ENCODE results near the gene HBG1. TPM values are rescaled to one million over a fixed set of nuclear protein-coding genes. Genes with fewer than 3 reads are reported as not detected.

Gene HBG1
- polyA plus RNA-seq, 3 donors = not detected

DNA sequence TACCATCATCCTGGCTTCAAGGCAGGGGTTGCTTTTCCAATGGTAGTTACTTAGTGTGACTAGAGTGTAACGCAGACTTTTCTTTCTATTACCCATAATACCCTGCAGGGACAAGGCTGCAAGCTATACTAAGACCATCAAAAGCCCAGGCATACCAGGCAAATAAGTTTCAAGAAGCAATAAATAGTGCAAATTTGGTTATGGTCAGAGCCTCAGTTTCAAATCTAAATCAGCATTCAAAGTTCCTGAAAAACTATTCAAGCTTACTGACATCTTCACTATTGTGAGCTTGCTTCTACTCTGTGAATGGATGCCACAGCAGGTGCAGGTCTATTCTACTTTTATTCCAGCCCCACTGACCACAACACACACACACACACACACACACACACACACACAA is 20.3 kb downstream of the HBG1 start:
- Histone ChIP-seq H3K27ac (ENCODE audit: low read depth in 1 of 2, low read length in 2 of 2) (no peak overlapping the region), H3K79me2 (ENCODE audit: insufficient read depth, low read length) (no peaks in the 10 kb centered on the region), H3K4me3 (replicated peaks in 1 of 3; ENCODE audit: low read depth in 2 of 3, low read length in 3 of 3) (no peak overlapping the region), H3K9ac (ENCODE audit: insufficient read depth, low read length, poor library complexity, severe bottlenecking) (no peak overlapping the region), H2AFZ (ENCODE audit: insufficient read depth, low read depth, low read length, poor library complexity, severe bottlenecking) (no peak overlapping the region), H3K9me3 (replicated peaks in 1 of 2; ENCODE audit: control insufficient read depth in 1 of 2, insufficient read depth in 1 of 2, low read length in 2 of 2) (no peaks in the 10 kb centered on the region), H3K4me1 (ENCODE audit: control insufficient read depth in 1 of 2, insufficient read depth in 2 of 2, low read length in 2 of 2) (no peaks in the 10 kb centered on the region), H3K4me2 (replicated peaks; ENCODE audit: extremely low read depth, low read length, poor library complexity, severe bottlenecking) (no peak overlapping the region), H3K36me3 (replicated peaks in 1 of 2; ENCODE audit: control insufficient read depth in 1 of 2, insufficient read depth in 2 of 2, low read length in 2 of 2) (no peaks in the 10 kb centered on the region), H3K27me3 (ENCODE audit: control insufficient read depth in 2 of 2, insufficient read depth in 2 of 2, low read length in 2 of 2) (no peaks in the 10 kb centered on the region), H4K20me1 (ENCODE audit: insufficient read depth, low read length) (no peaks in the 10 kb centered on the region)
- H3K9me3 Mint-ChIP-seq = peaks cover 0 to 1% (median 0%) of the 10 kb centered on the region in 7 donors
- WGBS (ENCODE audit: insufficient coverage) = no CpG with 5 or more reads among the region's 1 CpG
- no peak overlapping the region for H3K4me3 Mint-ChIP-seq
- no peaks in the 10 kb centered on the region for H3K36me3 Mint-ChIP-seq
- H3K4me1 Mint-ChIP-seq = peaks cover 4% of the 10 kb centered on the region
- intact Hi-C loops (cut with micrococcal nuclease) = no loop called here
- TF ChIP-seq CTCF (IDR thresholded peaks at IDR 0.05) = no peak
- no peak overlapping the region for H3K27ac Mint-ChIP-seq
- H3K27me3 Mint-ChIP-seq (ENCODE audit: low read depth in 3 of 3) = peaks cover 0 to 1% (median 0%) of the 10 kb centered on the region in 3 donors
- DNase-seq = no peak

GRCh38 chr11:5228124-5228523 is 21.5 kb downstream of the HBG1 start:
- no peaks in the 10 kb centered on the region for H3K36me3 ChIP-seq (replicated peaks in 1 of 2; ENCODE audit: control insufficient read depth in 1 of 2, insufficient read depth in 2 of 2, low read length in 2 of 2)
- H3K4me1 ChIP-seq (ENCODE audit: control insufficient read depth in 1 of 2, insufficient read depth in 2 of 2, low read length in 2 of 2) = no peaks in the 10 kb centered on the region
- intact Hi-C loops (cut with micrococcal nuclease) = no loop called here
- H3K27me3 ChIP-seq (ENCODE audit: control insufficient read depth in 2 of 2, insufficient read depth in 2 of 2, low read length in 2 of 2) = no peaks in the 10 kb centered on the region
- no peak overlapping the region for H3K4me2 ChIP-seq (replicated peaks; ENCODE audit: extremely low read depth, low read length, poor library complexity, severe bottlenecking)
- Mint-ChIP-seq H3K36me3 (no peaks in the 10 kb centered on the region), H3K4me1 (no peaks in the 10 kb centered on the region), H3K27me3 (ENCODE audit: low read depth in 3 of 3) (no peaks in the 10 kb centered on the region), H3K27ac (no peak overlapping the region), H3K9me3 (peaks cover 0 to 1% (median 0%) of the 10 kb centered on the region in 7 donors), H3K4me3 (no peak overlapping the region)
- H3K9ac ChIP-seq (ENCODE audit: insufficient read depth, low read length, poor library complexity, severe bottlenecking) = no peak overlapping the region
- no peak overlapping the region for H2AFZ ChIP-seq (ENCODE audit: insufficient read depth, low read depth, low read length, poor library complexity, severe bottlenecking)
- no peak for DNase-seq
- no peaks in the 10 kb centered on the region for H3K9me3 ChIP-seq (replicated peaks in 1 of 2; ENCODE audit: control insufficient read depth in 1 of 2, insufficient read depth in 1 of 2, low read length in 2 of 2)
- H3K79me2 ChIP-seq (ENCODE audit: insufficient read depth, low read length) = no peaks in the 10 kb centered on the region
- TF ChIP-seq CTCF (IDR thresholded peaks at IDR 0.05) = no peak
- no CpG with 5 or more reads among the region's 5 CpGs for WGBS (ENCODE audit: insufficient coverage)
- H3K4me3 ChIP-seq (replicated peaks in 1 of 3; ENCODE audit: low read depth in 2 of 3, low read length in 3 of 3) = no peak overlapping the region
- no peak overlapping the region for H3K27ac ChIP-seq (ENCODE audit: low read depth in 1 of 2, low read length in 2 of 2)
- H4K20me1 ChIP-seq (ENCODE audit: insufficient read depth, low read length) = no peaks in the 10 kb centered on the region
